Suppressor macrophage treated with lipopolysaccharide for 4 hours (primary cell): Measurements from ENCODE around the gene DENND11.

Experiments used
- DNase-seq: peaks from one replicate; pipeline ENCODE4 v3.0.0-alpha.2; 2020

The DENND11 gene

DNA sequence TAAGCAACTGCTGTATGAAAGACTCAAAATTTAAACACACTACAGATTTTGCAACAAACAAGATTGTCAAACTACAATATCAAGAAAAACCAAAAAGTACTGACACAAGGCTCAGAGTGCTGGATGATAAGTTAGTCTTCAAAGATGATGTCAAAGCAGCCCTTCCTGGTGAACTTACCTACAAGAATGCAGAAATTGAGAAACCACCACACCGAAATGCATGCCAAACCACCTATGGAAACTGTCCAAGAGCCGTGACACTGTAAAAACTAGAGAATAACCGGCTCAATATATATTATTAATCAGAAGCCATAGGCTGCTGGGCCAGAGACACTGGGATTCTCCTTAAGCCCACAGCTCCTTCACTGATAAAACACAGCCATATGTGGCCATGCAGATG is 25.3 kb downstream of the DENND11 start:
- DNase-seq = no peak

DNA sequence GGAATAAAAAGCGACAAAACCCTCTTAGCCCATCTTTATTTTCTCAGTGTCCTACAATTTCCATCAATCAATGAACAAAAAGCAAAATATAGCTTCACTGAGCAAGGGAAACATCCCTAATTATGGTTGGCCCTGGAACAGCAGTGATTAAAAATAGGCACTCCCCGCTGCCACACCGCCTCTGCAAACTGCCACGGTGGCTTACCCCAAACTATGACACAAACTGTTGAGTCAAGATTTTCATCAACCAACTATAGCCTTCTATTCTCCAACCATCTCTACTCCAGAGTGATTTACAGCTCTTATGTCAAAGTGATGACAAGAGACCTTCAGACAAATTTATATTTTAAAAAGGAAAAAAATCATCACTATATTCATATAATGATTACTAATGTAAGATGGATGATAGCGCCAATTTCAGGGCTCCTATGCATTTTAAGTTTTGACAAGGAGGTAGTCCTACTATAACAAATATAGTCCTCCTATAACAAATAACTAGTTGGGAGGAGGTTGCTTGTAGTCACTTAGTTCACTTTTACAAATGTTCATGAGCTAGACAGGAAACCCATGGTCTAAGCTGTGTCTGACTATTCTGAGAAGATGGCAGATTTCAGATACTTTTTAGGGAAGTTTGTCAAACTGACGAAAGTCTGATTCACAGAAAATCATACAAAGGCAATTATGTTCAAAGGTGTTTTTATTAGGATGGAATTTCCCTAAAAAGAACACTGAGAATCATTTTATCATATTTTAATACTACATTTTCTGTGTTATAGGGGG is 26.3 kb downstream of the DENND11 start:
- DNase-seq = peak; percentile 75

DNA sequence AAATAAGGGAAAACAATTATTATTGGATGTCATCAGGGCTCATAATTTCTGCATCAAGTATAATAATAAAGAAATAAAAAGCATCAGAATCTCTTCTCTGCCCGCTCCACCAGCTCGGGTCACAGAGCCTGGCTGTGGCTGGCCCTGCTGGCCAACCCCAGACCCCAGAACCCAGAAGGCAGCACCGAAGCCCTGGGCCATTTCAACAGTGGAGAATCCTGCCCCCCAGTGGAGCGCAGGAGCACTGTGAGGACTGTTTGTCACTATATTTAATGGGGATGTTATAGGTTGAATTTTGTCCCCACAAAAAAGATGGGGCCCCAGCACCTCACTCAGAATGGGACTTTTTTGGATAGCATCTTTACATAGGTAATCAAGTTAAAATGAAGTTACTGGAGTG is 27.3 kb downstream of the DENND11 start:
- DNase-seq = no peak

DNA sequence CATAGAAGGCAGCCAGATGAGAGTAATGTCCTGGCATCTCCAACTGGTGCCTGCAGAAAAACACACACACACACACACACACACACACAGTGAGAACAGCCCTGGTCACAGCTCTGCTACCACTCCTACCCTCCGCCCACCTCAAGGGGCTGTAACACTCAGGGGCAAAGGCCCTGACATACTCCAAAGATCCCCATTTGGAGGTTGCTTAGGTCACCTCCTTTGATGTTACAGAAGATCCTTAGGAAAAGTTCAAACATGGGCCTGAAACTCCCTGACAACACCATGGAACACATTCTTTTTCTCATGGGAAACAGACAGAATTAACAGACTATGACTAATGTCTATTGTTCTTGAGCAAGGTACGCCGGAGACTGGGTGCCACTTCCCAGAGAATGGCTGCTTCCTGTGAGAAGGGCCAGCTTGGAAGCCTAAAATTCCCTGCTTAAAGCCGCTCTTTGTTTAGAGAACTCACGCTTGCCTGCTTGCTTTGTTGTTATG is 27.7 kb downstream of the DENND11 start:
- DNase-seq = peak; percentile 61

DNA sequence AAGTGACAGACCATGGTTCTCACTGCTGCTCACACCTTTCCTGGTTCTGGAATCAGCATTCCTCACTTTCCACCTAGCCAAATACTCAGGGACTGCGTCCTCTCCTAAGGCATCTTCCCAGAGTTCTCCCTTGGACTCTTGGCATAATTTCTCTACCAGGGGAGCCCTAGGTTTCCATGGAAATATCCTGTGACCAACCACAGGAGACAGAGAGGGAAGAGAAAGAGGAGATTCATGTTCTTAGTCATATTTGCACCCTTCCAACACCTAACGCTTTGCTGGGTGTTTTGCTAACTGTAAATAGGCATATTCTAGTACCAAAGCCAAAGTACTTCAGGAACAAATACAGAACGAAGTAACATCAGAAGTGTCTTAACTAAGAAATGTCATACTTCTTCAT is 28.6 kb downstream of the DENND11 start:
- no peak for DNase-seq

DNA sequence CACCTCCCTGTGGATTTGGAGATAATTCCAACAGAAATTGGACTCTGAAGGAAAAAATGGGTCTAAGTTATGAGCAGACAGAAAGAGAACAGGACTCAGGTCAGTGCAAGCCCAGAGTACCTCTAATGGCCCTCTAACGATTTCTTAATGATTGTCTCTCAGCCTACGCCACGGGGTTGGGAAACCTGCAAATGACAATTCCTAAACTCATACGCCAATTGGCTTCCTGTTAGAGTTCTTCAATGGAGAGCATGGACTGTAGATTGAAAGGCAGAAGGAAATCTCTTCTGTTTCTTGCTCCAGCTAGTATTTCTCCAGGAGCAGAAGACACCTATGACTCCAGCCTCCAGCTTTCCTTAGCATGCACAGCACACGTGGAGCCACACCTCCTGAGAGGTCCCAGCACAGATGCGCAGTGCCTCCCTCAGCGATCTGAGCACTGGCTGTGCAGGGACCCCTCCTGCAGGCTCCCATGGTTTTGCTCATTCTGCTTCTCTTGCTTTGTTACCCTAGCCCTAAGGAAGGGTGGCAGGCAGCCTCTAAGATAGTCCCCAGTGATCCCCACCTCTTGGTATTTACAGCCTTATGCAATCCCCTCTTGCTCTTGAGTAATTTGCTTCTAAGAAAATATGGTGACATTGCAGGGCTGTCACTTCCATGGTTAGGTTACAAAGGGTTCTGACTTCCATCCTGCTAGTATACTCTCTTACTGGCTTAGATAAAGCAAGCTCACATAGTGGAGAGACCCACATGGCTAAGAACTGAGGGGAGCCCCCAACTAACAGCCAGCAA is 30.1 kb downstream of the DENND11 start:
- peak; percentile 67 for DNase-seq

DNA sequence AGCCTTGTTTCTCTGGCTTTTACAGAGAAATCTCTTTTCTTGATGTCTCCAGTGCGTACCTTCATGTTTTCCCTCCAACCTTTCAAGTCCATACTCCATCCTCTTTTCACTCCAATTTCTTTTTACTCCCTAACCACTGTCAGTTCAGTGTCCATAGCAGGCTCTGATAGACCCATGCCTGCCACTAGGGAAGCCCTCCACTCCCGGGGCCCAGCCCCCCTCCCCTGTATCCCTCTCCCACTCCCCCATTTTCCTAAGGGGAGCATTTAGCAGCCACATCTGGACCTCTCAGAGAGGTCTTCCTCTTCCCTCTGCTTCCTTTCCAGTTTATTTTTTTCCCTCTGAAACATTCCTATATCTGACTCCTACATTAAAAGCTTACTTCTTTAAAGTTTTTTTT is 33.1 kb downstream of the DENND11 start:
- DNase-seq = no peak

DNA sequence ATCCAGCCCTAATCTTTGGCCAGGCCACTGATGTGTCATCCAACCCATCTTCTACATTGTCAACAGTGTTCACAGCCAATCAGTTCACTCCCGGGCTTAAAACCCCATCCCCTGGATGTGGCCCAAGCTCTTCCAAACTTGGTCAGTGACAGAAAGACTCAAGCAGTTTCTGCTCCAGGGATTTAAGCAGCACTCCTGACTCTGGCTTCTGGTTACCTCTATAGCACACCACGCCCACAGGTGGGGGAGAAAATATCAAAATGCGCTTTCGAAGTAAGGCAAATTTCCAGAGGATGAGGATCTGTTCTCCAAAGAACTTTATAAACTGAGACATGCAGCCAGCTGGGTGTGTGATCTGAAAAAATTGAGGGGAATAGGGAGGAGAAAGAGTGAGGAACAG is 35.9 kb downstream of the DENND11 start:
- no peak for DNase-seq

DNA sequence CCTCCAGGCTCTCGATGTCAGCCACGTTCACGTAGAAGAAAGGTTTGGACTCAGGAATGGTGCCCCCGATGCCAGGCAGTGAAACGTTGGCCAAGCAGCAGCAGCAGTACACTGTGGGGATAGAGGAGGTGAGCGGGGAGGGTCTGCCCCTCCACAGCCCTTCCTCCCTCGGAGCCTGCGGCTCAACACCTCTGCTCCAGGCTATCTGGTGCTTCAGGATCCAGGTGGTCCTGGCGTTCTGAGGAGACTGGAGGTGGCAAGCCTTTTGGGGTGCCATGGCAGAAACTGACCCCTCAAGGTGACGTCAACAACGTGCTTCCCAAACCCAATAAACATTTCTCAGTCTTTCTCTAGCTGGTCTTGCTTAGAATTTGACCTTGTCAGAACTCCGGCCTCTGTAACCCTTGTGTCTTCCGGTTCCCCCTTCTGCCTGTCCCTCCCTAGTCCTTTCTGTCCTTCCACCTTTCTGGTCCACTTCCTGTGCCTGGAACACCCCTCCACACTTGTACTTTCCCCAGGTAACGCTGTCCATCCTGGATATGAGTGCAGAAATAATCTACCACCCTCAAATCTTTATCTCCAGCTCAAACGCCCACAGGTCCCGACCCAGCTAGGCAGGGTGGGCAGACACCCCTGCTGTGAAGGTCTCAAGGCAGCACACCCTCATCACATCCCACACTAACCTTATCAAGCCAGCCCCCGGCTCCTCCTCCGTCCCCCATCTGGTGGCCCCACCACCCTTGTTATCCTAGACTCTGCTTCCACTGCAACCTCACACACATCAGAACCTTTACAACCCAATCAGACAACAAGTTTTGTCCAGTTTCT is 36.5 kb downstream of the DENND11 start:
- DNase-seq = no peak

DNA sequence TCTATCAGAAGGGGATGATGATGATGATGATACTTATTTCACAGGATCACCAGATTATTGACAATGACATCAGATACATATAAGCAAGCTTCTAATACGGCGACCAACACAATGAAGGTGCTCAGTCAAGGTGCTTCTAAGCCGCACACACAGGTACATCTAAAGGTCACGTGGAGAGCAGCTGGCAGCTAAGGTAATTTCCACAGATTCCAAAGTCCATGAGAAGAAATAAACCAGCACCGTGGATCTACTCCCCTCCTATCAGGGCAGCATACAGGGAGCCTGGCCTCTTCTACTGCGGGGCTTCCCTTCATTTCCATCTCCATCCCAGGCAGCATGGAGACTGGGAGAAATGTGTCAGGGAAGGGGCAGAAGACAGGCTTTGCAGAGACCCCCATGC is 37.5 kb downstream of the DENND11 start:
- DNase-seq = no peak

DNA sequence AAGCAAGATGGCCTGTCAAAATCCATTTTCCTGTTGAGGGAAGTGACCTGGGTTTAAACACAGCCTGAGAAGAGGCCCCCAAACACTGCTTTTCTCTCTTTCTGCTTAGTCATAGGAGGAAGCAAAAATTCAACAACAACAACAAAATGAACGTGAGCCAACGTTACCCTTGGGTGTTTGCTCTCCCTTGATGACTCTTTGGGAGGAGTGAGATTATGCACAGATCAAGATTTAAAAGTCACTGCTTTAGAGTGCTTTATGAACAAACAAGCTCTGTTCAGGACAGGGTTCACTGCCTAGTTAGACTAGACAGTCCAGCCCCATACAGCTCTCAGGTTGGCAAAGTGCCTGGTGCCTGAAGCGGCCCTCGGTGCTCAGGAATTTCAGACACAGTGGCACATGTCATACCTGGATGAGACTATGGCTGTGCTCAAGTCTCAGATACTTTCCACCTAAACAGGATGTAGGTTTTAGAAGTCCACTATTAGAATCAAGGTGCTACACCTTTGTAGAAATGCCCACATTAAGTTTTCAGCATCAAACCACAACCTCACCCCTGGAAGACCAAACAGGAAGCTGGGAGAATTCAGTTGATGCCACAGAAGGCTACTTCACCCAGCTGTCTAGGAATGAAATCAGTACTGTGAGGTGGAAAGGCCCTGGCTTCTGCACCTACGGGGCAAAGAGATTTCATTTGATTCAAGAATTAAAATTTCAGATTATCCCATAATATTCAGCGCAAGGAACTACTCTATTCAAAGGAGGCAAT is 38.7 kb downstream of the DENND11 start:
- DNase-seq = peak; percentile 24

DNA sequence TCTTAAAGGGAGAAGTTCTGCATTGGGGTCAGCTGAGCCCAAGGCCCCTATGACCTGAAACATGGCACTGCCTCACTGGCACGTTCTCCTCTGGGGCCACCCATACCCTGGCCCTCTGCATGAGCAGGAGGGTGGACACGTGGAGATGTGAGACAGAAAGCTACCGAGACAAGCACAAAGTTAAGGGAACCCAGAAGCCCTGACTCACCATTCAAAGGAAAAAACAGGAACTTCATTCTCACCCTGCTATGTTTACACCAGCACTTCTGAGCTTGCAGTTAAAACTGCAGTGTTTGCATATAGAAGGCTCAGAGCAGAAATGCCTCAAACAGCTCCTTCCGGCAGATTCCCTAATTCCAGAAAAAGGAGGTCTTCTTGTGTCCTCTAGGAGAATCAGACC is 41.7 kb downstream of the DENND11 start:
- DNase-seq = peak; percentile 86

DNA sequence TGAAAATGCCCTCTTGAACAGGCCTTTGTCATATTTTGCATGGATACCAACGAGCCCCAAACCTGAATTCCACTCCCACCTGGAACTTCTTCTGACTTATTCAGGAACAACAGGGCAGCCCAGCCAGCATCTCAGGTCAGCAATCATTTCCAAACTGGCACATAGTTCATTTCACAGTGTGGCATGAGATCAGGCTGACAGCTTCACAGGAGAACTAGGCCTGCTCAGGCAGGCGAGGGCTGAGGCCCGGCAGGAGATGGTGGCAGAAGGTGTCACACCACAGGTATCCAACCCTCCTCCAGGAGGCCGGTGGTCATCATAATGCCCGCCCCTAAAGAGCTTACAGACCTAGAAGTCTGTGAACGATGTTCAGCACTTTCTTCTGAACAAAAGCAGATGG is 42.5 kb downstream of the DENND11 start:
- no peak for DNase-seq

DNA sequence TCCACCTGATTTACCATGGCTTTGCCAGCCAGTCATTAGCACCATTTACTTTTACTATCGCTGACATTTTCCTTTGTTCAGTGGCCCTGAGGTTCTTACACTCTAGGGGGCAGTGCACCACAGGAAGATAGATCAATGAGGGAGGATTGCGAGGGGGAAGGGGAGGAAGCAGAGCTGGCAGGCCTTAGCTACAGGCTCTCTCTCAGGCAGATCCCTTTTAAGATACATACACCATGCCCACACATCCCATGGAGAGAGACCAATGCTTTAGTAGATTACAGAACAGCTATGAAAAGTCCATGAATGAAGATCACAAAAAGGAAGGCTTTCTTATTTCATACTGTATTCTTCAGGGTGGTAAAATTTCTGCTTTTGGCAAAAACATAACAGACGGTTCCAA is 47.4 kb downstream of the DENND11 start:
- DNase-seq = peak; percentile 80

DNA sequence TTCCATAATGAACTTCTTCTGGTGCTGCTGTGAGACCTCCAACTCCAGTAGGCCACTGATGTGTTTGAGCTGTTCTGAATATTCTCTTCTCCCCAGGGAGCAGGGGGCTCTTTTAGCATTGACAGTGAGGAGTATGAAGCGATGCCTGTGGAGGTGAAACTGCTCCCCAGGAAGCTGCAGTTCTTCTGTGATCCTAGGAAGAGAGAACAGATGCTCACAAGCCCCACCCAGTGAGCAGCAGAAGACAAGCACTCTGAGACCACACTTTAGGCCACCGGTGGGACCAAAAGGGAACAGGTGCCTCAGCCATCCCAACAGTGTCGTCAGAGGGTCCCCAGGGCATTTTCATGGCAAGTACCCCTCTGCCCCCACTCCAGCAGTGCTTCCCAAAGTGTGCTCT is 49.3 kb downstream of the DENND11 start:
- DNase-seq = no peak
